T47D (cell line): Measurements from ENCODE around the gene YDJC.

Experiments used
- DNase-seq, 2 experiments: peaks; one replicate each; pipeline versions ENCODE4 v3.0.0 to v3.0.0-alpha.2; 2011 to 2012; ENCODE audit warnings: low read depth in 1 of 2, low spot score in 1 of 2
- JUND ChIP-seq: IDR thresholded peaks from 2 replicates; pipeline ENCODE4 v1.6.1; 2012; ENCODE audit warnings: low read depth
- in situ Hi-C: cut with HindIII; loops from 2 replicates; pipeline ENCODE4 v1.10.0; 2016; ENCODE audit warnings: low sequenced_read_pairs, low pct_unique_long_range_greater_than_20kb

The YDJC gene

DNA sequence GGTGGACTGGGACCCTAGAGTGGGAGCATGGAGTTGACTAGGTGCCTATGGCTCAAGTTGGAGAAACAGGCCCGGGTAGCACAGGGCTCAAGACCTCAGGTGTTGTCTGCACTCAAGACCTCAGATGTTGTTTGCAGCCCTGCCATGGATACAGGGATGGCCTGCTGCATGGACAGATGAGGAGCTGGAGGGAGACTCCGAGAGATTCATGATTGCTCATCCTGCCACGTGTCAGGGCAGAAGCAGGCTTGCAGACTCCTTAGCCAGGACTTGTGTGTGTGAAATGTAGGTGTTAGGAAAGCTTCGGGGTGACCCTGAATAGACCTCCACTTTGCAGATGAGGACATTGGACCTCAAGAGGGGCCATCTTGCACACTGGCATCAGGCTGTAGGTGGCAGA lies 3.7 kb upstream of the YDJC start:
- no peak for DNase-seq
- in situ Hi-C loops: no loop called here
- no peak for TF ChIP-seq JUND

GRCh38 chr22:21632931-21633330 lies 3.1 kb upstream of the YDJC start:
- in situ Hi-C loops: no loop called here
- no peak for TF ChIP-seq JUND
- no peak for DNase-seq

DNA sequence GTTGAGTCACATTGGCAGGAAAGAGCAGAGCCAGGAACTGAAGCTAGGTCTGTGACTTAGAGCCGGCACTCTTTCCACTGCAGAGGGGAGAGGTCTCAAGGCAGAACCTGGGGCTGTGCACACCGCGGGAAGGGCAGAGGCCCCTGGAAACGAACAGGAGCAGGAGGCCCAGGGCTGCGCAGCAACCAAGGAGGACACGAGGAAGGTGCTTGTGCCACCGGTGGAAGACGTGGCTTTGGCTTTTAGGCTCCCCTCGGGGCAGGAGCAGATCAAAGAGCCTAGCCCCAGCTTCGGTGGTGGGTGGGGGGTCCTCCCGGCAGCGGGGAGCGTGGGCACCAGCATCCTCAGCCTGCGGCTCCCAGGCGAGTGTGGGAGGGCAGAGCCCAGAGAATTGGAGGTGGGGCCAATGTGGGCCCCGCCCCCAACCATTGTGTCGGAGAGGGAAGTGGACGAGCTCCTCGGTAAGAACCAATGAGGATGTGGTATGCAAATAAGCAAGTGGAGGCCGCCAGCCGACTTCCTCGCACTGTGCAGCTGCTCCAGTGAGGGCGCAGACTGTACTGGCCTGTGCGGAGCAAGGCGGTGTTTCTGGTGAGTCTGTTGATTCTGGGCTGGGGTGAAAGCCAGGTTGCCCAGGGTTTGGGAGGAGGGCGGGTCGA lies 2.5 kb upstream of the YDJC start, which contains the start of gene CCDC116:
TSS of gene CCDC116 (plus strand) at position 524 of the 659 bp plus-strand sequence. CDS start 422 bp downstream, outside the sequence.
- DNase-seq: peak; percentile 38 to 90
- no peak for TF ChIP-seq JUND
- in situ Hi-C loops: no loop called here

- in situ Hi-C loops: no loop called here
- DNase-seq: no peak
Observed at GRCh38 chr22:21631025-21631424, 1.2 kb upstream of the YDJC start.

DNA sequence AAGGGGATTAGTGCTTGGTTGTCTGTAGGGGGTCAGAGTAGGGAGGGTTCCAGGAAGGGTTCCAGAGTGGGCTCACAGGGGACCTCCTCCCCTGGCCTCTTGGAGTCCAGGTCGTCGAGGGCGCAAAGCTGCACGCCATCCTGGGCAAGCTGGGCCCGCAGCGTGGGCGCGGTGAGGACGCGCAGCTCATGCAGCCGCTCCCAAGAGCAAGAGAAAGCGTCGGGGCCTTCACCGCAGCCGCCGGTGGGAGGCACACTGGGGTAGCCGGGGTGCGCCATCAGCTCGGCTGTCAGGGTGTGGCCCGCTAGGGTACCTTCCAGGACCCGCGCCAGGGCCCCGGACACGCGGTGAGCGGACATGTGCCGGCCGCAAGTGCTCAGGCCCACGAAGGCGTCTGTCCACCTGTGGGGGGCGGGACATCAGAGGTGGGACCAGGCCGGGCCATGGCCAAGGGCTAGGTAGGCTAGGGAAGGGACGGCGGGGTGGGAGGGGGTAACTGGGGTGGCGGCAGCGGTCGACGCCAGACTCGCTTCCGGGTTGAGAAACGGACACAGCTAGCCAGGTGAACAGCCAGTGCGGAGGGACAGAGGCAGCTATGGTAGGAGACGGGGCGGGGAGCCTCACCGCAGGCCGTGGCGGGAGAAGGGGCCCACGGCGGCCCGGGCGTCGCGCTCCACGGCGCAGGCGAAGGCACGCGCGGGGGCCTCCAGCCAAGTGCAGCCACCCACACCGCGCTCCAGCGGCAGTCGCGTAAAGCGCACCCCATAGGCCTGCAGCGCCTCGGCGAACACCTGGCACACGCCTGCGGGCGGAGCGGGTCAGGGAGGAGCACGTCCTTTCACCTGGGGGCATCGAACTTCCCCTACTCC lies 1.2 kb downstream of the YDJC start:
- in situ Hi-C loops: no loop called here
- no peak for DNase-seq
- no peak for TF ChIP-seq JUND

More at GRCh38 chr22:21631025-21631424, 1.2 kb upstream of the YDJC start:
- TF ChIP-seq JUND: no peak

- no peak for TF ChIP-seq JUND
- in situ Hi-C loops: no loop called here
- DNase-seq: no peak
Observed at GRCh38 chr22:21626735-21627469, 2.9 kb downstream of the YDJC start.

DNA sequence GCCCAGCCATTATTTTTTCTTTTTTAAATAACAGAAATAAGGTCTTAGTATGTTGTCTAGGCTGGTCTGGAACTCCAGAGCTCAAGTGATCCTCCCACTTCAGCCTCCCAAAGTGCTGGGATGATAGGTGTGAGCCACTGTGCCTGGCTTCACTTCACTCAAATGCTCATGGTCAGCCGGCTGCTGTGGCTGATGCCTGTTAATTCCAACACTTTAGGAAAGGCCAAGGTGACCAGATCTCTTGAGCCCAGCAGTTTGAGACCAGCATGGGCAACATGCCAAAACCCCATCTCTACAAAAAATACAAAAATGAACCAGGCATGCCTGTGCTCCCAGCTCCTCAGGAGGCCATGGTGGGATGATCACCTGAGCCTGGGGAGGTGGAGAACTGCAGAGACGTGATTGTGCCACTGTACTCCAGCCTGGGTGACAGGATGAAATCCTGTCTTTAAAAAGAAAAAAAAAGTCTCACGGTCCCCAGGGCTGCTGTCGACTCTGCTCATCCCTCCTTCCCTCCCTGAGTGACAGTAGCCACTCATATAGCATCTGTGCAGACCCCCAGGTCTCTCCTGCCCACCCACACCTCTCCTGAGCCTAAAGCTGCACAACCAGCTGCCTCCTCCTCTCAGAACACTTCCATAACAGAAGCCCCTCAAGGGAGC lies 3.6 kb downstream of the YDJC start:
- in situ Hi-C loops: no loop called here
- TF ChIP-seq JUND: no peak
- no peak for DNase-seq

GRCh38 chr22:21624880-21625791 lies 4.7 kb downstream of the YDJC start:
- in situ Hi-C loops: no loop called here
- DNase-seq: no peak
- no peak for TF ChIP-seq JUND

DNA sequence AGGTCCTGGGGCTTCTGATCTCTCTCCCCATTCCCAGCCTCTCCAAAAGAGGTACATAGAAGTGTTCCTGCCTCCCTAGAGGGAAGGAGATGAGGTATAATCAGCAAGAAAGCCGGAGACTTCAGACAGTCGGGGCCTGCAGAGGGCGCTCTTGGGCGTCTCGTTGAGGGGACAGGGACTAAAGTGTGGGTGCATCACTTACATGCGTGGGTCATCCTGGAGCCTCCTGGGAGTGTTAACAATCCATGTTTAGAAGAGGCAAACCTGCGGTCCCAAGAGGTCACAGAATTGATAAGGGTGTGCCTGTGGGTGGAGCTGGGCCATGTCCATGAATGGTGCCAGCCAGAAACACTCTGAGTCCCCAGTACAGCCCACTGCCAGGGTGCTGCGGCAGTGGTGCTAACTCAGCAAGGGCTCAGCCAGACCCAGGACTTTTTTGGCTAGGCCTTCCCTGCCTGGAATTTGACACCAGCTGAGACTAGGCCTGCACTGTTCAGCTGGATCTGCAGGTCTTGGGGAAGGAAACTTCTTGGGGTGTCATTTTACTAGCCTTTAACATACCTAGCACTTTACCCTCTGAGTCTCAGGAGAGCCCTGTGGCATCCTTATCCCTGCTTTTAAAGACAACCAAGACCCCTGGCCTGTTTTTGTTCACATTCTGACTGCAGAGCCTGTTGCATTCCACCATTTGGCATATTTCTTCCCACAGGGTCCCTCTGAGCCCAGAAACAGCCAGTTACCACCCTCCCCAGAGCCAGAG lies 5.5 kb downstream of the YDJC start:
- peak; percentile 21 to 77 for DNase-seq
- in situ Hi-C loops: no loop called here
- no peak for TF ChIP-seq JUND

GRCh38 chr22:21623648-21623970 lies 6.2 kb downstream of the YDJC start:
- in situ Hi-C loops: no loop called here
- TF ChIP-seq JUND: no peak
- DNase-seq: no peak
